Hypothalamus (tissue), 51 donors: ENCODE results near the gene BTBD6.

Source experiments
- DNase-seq, 51 donors: peaks; one replicate each; lab custom pipeline; 2025; lab: John Stamatoyannopoulos, UW

BTBD6 gene

DNA sequence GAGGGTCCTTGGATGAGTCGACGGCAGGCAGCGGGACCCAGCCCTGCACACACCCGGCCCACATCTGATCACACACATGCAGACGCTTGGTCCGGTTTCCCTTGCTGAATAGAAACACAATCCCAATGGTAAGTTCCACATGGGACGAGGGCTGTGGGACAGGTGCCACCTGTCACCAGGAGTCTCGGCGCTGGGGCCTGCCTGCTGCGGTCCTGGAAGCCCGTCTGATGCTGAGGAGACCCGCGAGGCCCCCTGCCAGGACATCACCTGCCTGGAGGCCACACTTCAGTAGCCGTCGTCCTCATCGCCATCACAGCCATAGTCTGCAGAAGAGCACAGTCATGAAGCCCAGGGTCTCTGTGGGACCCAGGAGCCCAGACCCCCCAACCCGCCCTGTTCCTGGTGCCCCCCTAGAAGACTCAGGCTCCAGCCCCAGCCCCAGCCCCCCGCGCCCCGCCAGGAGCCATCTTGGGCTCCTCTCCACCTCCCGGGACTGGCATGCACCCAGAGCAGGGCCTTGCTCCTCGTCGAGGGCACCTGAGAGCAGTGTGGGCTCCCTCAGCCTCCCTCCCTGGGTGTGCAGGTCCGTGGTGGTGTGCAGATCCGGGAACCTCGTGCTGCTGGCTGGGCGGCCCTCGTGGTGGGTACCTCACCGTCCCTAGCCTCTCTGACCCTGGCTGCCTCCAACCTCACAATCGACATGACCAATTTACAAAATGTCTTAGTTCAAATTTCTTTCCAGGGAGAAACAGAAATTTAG is 37.9 kb upstream of the BTBD6 start:
- DNase-seq: no peak

DNA sequence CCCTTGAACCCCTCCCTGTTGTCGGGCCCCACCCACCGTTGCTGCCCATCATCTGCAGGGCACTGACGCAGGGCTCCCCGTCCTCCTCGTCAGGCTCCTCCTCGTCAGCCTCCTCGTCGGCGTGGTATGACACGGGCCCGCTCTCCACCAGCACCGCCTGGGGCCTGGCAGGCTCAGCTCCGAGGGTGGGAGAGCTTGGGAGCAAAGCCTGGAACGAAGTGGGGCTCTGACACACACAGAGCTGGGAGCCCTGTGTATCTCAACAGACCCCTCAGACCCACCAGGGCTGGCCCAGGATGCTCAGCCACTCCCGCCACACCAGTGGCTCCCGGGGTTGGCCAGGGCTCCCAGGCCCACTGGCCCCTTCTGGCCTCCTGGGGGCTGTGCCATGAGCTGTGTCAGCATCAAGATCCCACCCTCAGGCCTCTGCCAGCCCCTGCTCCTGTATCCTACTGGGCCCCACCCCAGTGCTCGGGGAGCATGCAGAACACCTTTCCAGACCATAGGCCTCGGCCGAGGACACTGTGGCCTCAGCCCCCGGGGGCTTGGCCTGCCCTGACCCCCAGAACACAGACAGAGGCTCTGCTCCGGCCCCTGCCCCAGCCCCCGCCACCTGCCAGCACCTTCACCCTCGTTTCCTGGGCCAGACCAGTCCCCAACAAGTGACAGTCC is 37.1 kb upstream of the BTBD6 start:
- DNase-seq: no peak

- DNase-seq: no peak
Observed at GRCh38 chr14:105211758-105212089, 36.6 kb upstream of the BTBD6 start.

GRCh38 chr14:105212541-105213300 is 35.6 kb upstream of the BTBD6 start:
- DNase-seq: no peak

- no peak for DNase-seq
Observed at GRCh38 chr14:105213361-105213760, 35.0 kb upstream of the BTBD6 start.

DNA sequence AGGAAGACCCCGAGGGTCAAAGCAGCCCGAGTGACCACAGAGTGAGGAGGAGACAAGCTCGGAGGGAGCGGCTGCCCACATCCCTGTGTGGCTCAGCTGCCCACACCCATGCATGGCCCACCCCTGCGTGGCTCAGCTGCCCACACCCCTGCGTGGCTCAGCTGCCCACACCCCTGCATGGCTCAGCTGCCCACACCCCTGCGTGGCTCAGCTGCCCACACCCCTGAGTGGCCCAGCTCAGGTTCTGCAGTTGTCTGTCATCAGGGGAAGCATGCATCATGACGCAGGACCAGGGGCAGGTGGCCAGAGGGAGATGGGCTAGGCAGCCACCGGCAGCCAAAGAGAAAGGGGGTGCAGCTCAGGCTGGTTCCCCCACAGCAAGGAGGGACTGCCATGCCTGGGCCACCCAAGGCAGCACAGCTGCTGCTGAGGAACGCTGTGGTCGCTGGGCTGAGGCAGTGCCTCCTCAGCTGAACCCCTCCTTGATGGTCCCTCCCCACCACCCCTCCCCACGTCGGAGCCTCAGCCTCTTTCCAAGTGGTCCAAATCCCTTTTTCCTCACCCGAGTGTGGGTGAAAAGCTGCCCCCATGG is 33.9 kb upstream of the BTBD6 start:
- DNase-seq: no peak

- DNase-seq: no peak
Observed at GRCh38 chr14:105215602-105216001, 32.7 kb upstream of the BTBD6 start.

GRCh38 chr14:105216490-105217247 is 31.7 kb upstream of the BTBD6 start:
- DNase-seq: no peak

DNA sequence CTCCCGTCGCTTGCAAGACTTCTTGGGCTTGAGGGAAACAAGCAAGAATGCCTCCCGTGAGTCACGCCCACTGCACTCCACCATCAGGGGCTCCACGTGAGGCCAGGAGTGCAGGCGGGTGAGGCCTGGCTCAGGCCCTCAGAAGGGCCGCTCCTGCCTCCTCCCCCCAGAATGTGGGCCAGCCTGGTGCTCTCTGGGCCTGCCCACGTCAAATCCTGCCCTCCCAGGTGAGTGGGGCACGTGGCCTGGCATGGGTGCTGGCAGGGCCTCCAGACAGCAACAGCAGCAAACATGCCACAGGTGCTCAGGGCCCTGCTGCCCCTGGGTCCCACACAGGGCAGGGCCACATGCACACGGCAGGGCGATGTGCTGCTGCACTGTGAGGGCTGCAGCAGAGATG is 30.6 kb upstream of the BTBD6 start:
- no peak for DNase-seq

- DNase-seq: no peak
Observed at GRCh38 chr14:105218611-105219010, 29.7 kb upstream of the BTBD6 start.

GRCh38 chr14:105219043-105219612 is 29.2 kb upstream of the BTBD6 start:
- DNase-seq: no peak

DNA sequence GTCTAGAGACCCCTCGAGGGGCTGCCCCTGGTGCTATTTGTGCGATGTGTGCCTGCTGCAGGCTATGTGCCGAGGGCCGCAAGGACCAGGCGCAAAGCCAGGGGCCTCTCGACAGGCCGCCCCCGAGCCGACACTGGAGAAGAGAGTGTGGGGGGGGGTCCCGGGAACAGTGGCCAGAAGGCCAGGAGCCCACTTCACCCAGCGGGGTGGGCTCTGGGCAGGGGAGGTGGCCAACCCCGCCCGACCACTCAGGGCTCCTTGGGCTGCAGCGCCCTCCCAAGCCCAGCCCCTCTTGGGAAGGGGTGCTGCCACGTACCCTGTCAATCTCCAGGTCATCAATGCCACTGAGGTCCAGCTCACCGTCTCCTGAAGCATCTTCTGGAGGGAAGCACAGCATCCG is 28.6 kb upstream of the BTBD6 start:
- no peak for DNase-seq

DNA sequence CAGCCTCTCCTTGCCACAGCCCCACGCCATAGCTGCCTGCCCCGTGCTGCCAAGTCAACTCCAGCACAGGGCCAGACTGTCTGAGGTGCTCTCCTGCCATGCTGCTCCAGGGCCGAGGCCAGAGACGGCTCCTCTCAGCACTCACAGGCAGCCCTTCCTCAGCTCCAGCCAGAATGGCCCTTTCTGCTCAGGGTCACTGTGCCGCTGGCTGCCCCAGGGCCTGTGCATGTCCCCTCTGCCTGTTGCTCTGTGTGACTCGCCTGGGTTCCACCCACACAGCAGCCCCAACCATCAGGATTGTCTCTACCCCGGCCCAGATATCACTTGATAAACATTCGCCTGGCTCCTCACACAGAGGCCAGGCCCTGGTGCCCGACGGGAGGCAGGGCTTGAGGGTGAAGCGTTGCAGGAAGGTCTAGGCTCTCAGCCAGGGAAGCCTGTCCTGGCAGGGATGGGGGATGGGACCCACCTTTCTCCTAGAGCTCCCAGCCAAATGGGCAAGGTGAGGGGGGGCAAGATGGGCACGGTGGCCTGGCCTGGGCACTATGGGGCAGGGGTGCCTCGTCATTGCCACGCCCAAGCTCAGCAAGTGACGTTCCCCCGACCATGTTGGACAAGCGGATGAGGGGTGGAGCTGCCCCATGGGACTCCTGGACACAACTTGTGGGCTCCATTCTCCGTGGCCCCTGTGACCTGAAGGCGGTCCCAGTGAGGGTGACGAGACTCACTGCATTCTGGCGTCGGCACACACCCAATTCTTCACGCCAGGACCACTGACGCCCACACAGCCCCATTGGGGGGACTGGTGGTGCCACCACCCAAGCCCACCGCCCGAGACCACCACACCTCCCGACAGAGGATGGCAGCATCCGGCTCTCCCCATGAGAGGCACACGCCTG is 27.4 kb upstream of the BTBD6 start:
- DNase-seq: no peak

DNA sequence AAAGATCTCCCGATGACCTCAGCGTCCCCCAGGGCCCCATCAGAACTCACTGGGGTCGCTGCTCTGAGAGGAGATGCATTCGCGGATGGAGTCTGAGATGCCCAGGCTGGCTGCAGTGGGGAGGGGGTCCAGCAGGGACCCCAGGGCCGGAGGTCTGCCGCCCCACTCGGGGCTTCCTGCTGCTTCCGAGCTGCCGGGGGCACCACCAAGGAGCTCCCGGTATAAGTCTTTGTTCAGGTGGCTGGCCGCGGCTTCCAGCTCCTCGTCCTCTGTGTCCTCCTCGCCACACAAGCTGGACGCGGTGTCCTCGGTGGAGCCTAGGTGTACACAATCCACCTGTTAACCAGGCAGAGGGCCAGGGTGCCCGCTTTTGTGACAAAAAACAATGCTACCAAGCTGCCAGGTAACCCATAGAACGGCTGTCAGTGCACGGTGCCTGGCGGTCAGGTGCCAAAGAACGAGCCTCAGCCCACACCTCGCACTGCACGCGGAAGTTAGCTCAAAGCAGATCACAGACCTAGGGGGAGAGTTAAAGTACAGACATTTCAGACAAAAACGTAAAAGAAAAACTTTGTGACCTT is 26.6 kb upstream of the BTBD6 start:
- no peak for DNase-seq

DNA sequence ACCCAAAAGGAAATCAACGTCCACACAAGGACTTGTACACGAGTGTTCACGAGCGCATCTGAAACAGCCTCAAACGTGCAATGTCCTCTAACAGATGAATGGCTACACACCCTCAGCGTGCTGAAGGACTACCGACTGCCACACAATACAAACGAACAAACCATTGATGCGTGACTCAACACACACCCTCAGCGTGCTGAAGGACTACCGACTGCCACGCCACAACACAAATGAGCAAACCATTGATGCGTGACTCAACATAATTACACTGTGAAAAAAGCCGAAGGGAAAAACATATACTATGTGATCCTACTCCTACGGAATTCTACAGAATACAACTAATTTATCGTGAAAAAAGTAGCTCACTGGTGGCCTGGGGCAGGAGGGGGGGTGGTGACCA is 25.1 kb upstream of the BTBD6 start:
- no peak for DNase-seq

DNA sequence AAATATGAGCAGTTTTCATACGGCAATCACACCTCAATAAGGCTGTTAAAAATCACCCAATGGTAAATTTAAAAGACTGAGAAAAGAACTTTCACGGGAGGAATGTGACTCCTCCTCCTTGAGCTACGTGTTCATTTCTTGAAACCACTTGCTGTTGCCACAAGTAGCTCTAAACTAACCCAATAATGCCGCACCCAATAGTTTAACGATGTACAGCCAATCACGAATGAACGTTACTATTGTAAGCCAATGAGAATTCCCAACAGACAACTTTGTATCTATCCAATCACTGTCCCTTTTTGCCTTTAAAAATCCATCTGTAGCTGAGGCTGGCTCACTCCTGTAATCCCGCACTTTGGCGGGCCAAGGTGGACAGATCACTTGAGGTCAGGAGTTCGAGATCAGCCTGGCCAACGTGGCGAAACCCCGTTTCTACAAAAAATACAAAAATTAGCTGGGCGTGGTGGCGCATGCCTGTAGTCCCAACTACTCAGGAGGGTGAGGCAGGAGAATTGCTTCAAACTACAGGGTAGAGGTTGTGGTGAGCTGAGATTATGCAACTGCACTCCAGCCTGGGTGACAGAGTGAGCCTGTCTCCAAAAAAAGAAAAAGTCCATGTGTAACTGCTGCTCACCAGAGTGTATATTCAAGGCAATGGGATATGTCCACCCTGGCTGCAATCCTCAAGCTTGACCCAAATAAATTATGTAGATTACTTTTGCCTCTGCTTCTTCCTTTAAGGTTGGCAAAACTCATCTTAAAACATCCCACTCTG is 24.4 kb upstream of the BTBD6 start:
- DNase-seq: no peak

DNA sequence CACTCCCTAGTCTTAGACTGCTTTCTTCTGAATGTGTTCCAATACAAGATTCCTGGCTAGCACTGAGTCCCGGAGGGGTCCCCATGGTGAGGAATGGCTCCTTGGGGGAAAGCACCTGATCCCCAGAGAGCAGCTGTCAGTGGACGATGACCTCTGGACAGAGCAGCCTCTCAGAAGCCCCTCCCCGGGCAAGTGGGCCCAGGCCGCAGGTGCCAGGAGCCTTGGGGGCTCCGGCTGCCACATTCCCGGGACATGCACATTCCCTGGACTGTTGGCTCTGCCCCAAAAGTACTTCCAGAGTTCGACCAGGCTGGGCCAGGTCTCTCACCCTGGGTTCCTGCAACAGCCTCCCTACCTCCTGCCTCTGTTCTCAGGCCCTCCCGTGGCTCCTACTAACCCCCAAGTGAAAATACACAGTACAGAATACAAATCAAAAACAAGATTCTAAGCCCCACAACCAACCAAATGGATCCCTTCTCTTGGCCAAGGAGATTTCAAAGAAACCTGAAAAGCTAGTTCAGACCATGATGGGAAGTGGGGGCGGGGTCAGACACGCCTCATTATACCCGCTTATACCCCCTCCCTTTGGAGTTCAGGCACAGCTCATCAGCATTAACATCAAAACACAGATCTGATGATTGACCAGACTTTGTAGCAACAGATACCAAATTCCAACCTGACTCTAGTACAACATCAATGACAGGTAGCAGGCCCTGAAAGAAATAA is 23.3 kb upstream of the BTBD6 start:
- DNase-seq: no peak

- DNase-seq: no peak
Observed at GRCh38 chr14:105226198-105226597, 22.1 kb upstream of the BTBD6 start.
